ENCODE measurements around the gene CDH18.

DNA sequence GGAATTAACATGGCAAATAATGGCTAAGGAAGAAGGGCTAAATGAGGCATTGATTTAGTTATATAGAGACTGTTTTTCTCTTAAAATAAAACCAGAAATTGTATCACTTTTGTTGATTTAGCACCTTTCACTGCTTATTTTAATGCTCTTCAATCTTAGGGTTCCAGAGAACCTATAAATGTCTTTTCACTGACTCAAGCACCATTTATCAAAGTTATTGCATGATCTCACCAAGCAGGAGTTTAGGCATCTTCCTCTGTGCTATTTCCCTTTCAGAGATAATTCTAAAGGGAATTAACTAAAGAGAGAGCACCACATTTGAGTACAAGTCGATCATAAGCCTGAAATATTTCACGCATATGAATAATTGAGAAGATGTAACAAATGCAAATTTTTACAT is 357.1 kb downstream of the CDH18 start:
- TF ChIP-seq, protein P1, sequence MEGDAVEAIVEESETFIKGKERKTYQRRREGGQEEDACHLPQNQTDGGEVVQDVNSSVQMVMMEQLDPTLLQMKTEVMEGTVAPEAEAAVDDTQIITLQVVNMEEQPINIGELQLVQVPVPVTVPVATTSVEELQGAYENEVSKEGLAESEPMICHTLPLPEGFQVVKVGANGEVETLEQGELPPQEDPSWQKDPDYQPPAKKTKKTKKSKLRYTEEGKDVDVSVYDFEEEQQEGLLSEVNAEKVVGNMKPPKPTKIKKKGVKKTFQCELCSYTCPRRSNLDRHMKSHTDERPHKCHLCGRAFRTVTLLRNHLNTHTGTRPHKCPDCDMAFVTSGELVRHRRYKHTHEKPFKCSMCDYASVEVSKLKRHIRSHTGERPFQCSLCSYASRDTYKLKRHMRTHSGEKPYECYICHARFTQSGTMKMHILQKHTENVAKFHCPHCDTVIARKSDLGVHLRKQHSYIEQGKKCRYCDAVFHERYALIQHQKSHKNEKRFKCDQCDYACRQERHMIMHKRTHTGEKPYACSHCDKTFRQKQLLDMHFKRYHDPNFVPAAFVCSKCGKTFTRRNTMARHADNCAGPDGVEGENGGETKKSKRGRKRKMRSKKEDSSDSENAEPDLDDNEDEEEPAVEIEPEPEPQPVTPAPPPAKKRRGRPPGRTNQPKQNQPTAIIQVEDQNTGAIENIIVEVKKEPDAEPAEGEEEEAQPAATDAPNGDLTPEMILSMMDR (conservative IDR thresholded peaks at IDR 0.05; ENCODE audit: low read length) = no peak
- TF ChIP-seq EZH2phosphoT487 (IDR thresholded peaks at IDR 0.05; ENCODE audit: borderline replicate concordance) = no peak
